Measurements from ENCODE around the gene TNS1.

TNS1 gene

GRCh38 chr2:217844696-217845095 lies 158.1 kb downstream of the TNS1 start:
- DNase-seq: no peak

GRCh38 chr2:217843324-217843723 lies 159.5 kb downstream of the TNS1 start:
- DNase-seq: no peak

GRCh38 chr2:217842017-217842416 lies 160.8 kb downstream of the TNS1 start:
- DNase-seq: no peak

GRCh38 chr2:217840522-217840921 lies 162.3 kb downstream of the TNS1 start:
- no peak for DNase-seq

GRCh38 chr2:217839750-217840107 lies 163.1 kb downstream of the TNS1 start:
- no peak for DNase-seq

GRCh38 chr2:217839073-217839749 lies 163.6 kb downstream of the TNS1 start:
- DNase-seq: no peak

GRCh38 chr2:217838409-217838831 lies 164.4 kb downstream of the TNS1 start:
- DNase-seq: no peak

- no peak for DNase-seq
These were observed 165.3 kb downstream of the TNS1 start for GRCh38 chr2:217837530-217837929.

- no peak for DNase-seq
These were observed 165.8 kb downstream of the TNS1 start for GRCh38 chr2:217836901-217837491.

- no peak for DNase-seq
These were observed 166.6 kb downstream of the TNS1 start for GRCh38 chr2:217835931-217836891.

- DNase-seq: no peak
These were observed 167.9 kb downstream of the TNS1 start for GRCh38 chr2:217834744-217835513.

GRCh38 chr2:217834057-217834620 lies 168.7 kb downstream of the TNS1 start:
- DNase-seq: no peak

GRCh38 chr2:217833439-217833838 lies 169.4 kb downstream of the TNS1 start:
- DNase-seq: no peak

- DNase-seq: no peak
These were observed 169.8 kb downstream of the TNS1 start for GRCh38 chr2:217832987-217833386.

GRCh38 chr2:217832115-217832514 lies 170.7 kb downstream of the TNS1 start:
- DNase-seq: no peak

- no peak for DNase-seq
These were observed 171.5 kb downstream of the TNS1 start for GRCh38 chr2:217831306-217831705.

GRCh38 chr2:217830807-217831206 lies 172.0 kb downstream of the TNS1 start:
- DNase-seq: no peak

GRCh38 chr2:217830061-217830460 lies 172.7 kb downstream of the TNS1 start:
- DNase-seq: no peak

- DNase-seq: no peak
These were observed 173.4 kb downstream of the TNS1 start for GRCh38 chr2:217829420-217829819.

GRCh38 chr2:217828336-217828735 lies 174.5 kb downstream of the TNS1 start:
- DNase-seq: no peak

GRCh38 chr2:217827430-217828201 lies 175.2 kb downstream of the TNS1 start:
- no peak for DNase-seq

GRCh38 chr2:217826991-217827390 lies 175.8 kb downstream of the TNS1 start:
- no peak for DNase-seq
